ENCODE data around the gene GNAQ.

GRCh38 chr9:78000221-78000620, 31.4 kb downstream of the GNAQ start:
- TF ChIP-seq CTCF (conservative IDR thresholded peaks at IDR 0.05 in 1 of 2, IDR thresholded peaks at IDR 0.05 in 1 of 2; ENCODE audit: low read depth in 1 of 2, low read length in 2 of 2) (no peak), EZH2 (IDR thresholded peaks at IDR 0.05; ENCODE audit: low read length, missing control alignments) (no peak)

Data from fibroblast of lung (primary cell).